Measurements from ENCODE around the gene HES5.

HES5 gene

DNA sequence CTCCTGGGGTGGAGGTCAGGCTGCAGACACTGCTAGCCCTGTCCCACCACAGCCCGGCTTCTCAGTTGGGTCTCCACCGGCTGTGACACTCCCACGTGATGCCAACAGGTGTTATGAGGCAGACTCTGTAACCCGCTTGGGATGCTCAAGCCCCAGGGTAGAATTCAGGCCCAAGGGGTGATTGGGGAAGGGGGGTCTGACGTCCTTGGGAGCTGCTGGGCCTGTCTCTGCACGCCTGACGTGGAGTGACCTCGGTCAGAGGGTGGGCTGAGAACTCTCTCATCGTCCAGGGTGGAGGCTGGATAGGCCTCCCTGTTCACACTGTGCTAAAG is 7.7 kb upstream of the HES5 start:
- no peak for DNase-seq (ENCODE audit: low read depth)
- TF ChIP-seq, protein P1, sequence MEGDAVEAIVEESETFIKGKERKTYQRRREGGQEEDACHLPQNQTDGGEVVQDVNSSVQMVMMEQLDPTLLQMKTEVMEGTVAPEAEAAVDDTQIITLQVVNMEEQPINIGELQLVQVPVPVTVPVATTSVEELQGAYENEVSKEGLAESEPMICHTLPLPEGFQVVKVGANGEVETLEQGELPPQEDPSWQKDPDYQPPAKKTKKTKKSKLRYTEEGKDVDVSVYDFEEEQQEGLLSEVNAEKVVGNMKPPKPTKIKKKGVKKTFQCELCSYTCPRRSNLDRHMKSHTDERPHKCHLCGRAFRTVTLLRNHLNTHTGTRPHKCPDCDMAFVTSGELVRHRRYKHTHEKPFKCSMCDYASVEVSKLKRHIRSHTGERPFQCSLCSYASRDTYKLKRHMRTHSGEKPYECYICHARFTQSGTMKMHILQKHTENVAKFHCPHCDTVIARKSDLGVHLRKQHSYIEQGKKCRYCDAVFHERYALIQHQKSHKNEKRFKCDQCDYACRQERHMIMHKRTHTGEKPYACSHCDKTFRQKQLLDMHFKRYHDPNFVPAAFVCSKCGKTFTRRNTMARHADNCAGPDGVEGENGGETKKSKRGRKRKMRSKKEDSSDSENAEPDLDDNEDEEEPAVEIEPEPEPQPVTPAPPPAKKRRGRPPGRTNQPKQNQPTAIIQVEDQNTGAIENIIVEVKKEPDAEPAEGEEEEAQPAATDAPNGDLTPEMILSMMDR (conservative IDR thresholded peaks at IDR 0.05; ENCODE audit: low read depth, low read length): no peak
- H3K4me3 ChIP-seq (ENCODE audit: low read length): no peak overlapping the region

GRCh38 chr1:2535981-2536380 is 5.9 kb upstream of the HES5 start:
- DNase-seq (ENCODE audit: low read depth): no peak
- TF ChIP-seq, protein P1 (conservative IDR thresholded peaks at IDR 0.05; ENCODE audit: low read depth, low read length): no peak
- H3K4me3 ChIP-seq (ENCODE audit: low read length): no peak overlapping the region

- TF ChIP-seq, protein P1 (conservative IDR thresholded peaks at IDR 0.05; ENCODE audit: low read depth, low read length): no peak
- no peak overlapping the region for H3K4me3 ChIP-seq (ENCODE audit: low read length)
- DNase-seq (ENCODE audit: low read depth): no peak
Observed at GRCh38 chr1:2535455-2535854, 5.4 kb upstream of the HES5 start.

GRCh38 chr1:2534687-2535441 is 4.8 kb upstream of the HES5 start:
- no peak for DNase-seq (ENCODE audit: low read depth)
- TF ChIP-seq, protein P1 (conservative IDR thresholded peaks at IDR 0.05; ENCODE audit: low read depth, low read length): no peak
- no peak overlapping the region for H3K4me3 ChIP-seq (ENCODE audit: low read length)

GRCh38 chr1:2534315-2534686 is 4.2 kb upstream of the HES5 start:
- TF ChIP-seq, protein P1 (conservative IDR thresholded peaks at IDR 0.05; ENCODE audit: low read depth, low read length): no peak
- no peak overlapping the region for H3K4me3 ChIP-seq (ENCODE audit: low read length)
- DNase-seq (ENCODE audit: low read depth): no peak

- DNase-seq (ENCODE audit: low read depth): no peak
- no peak overlapping the region for H3K4me3 ChIP-seq (ENCODE audit: low read length)
- TF ChIP-seq, protein P1 (conservative IDR thresholded peaks at IDR 0.05; ENCODE audit: low read depth, low read length): no peak
Observed at GRCh38 chr1:2533365-2533764, 3.3 kb upstream of the HES5 start.

- TF ChIP-seq, protein P1 (conservative IDR thresholded peaks at IDR 0.05; ENCODE audit: low read depth, low read length): no peak
- DNase-seq (ENCODE audit: low read depth): no peak
- no peak overlapping the region for H3K4me3 ChIP-seq (ENCODE audit: low read length)
Observed at GRCh38 chr1:2532485-2533160, 2.6 kb upstream of the HES5 start.

Data from retinal pigment epithelial cell (primary cell).